HG03103 (cell line): Measurements from ENCODE around the gene GPR61.

Experiments used
- ATAC-seq: cut with Tn5 transposase; IDR thresholded peaks from one replicate; pipeline ENCODE4 v1.9.1; 2021; ENCODE audit warnings: low read depth; ENCODE audit not compliant: unreplicated experiment

GPR61 gene

GRCh38 chr1:109532365-109533136 lies 7.1 kb upstream of the GPR61 start:
- peak; percentile 62 for ATAC-seq

- no peak for ATAC-seq
Observed at GRCh38 chr1:109534307-109534858, 5.3 kb upstream of the GPR61 start.

GRCh38 chr1:109535481-109535880 lies 4.2 kb upstream of the GPR61 start:
- ATAC-seq, result no peak

GRCh38 chr1:109535971-109536491 lies 3.6 kb upstream of the GPR61 start:
- no peak for ATAC-seq

GRCh38 chr1:109537450-109538178 lies 2.1 kb upstream of the GPR61 start:
- ATAC-seq, result no peak

- no peak for ATAC-seq
Observed at GRCh38 chr1:109538827-109539555, 681 bp upstream of the GPR61 start.

GRCh38 chr1:109541102-109541501 lies 1.4 kb downstream of the GPR61 start:
- ATAC-seq, result no peak

GRCh38 chr1:109542657-109543056 lies 3.0 kb downstream of the GPR61 start:
- ATAC-seq, result no peak

- ATAC-seq, result no peak
Observed at GRCh38 chr1:109543283-109543987, 3.8 kb downstream of the GPR61 start.

- ATAC-seq, result no peak
Observed at GRCh38 chr1:109543988-109544735, 4.5 kb downstream of the GPR61 start.

- no peak for ATAC-seq
Observed at GRCh38 chr1:109546311-109547109, 6.8 kb downstream of the GPR61 start.

GRCh38 chr1:109547463-109548320 lies 8.0 kb downstream of the GPR61 start:
- no peak for ATAC-seq

- peak; percentile 86 for ATAC-seq
Observed at GRCh38 chr1:109548321-109549267, 8.9 kb downstream of the GPR61 start, which contains the start of gene GNAI3. Gene GNAI3, plus strand, starts transcription at chr1:109548615. Its CDS starts 106 bp downstream, at chr1:109548721.

- ATAC-seq, result no peak
Observed at GRCh38 chr1:109556563-109556962, 16.9 kb downstream of the GPR61 start.

GRCh38 chr1:109557520-109557919 lies 17.8 kb downstream of the GPR61 start:
- ATAC-seq, result no peak

- no peak for ATAC-seq
Observed at GRCh38 chr1:109559995-109560394, 20.3 kb downstream of the GPR61 start.
